Fibroblast of skin of left quadriceps (primary cell): Measurements from ENCODE around the gene PML.
"Not testable (repeated sequence)": the region's sequence is repeated elsewhere in the genome, so short reads cannot be mapped to it uniquely, and the experiment has no call there.

Experiments used
- DNase-seq, 2 experiments: peaks; one replicate each; pipeline ENCODE4 v3.0.0-alpha.2; 2013; ENCODE audit warnings: low read depth in 2 of 2

Gene PML

GRCh38 chr15:73957276-73957675, 37.2 kb upstream of the PML start:
- no peak for DNase-seq

- no peak for DNase-seq
Measured at GRCh38 chr15:73957785-73958184, 36.7 kb upstream of the PML start.

DNA sequence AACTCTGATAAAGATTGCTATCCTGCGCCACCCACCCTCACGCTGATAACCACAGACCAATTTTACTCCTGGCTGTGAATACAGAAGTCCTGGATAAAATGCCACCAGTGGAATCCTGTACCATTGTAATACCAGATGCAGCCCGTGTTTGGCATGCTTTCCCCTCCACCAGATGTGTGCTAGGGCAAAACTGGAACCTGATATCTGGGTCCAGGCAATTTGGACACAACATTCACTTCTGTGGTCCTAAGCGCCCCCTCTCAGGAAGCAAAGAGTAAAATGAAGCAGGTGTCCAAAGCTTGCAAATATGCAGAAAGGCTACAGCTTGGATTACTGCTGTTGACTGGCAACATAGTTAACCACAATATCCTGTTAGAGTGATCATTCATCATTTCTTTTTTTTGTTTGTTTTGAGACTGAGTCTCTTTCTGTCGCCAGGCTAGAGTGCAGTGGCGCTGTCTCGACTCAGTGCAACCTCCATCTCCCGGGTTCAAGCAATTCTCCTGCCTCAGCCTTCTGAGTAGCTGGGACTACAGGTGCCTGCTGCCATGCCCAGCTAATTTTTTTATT, 35.4 kb upstream of the PML start:
- no peak for DNase-seq

- DNase-seq, result no peak
Measured at GRCh38 chr15:73959801-73960200, 34.7 kb upstream of the PML start.

GRCh38 chr15:73960472-73961070, 33.9 kb upstream of the PML start:
- not testable (repeated sequence) for DNase-seq

DNA sequence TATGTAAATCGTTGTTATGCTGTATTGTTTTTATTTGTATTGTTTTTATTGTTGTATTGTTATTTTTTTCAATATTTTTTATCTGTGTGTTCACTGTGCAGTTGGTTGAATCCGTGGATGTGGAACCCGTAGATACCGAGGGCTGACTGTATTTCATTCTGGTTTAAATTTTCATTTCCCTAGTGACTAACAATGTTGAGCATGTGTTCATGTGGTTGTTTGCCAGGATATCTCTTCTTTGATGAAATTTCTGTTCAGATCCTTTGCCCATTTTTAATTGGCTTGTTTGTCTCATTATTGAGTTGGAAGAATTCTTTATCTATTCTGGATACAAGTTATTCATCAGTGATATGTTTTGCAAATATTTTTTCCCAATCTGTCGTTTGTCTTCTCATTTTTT, 32.1 kb upstream of the PML start:
- DNase-seq, result no peak

DNA sequence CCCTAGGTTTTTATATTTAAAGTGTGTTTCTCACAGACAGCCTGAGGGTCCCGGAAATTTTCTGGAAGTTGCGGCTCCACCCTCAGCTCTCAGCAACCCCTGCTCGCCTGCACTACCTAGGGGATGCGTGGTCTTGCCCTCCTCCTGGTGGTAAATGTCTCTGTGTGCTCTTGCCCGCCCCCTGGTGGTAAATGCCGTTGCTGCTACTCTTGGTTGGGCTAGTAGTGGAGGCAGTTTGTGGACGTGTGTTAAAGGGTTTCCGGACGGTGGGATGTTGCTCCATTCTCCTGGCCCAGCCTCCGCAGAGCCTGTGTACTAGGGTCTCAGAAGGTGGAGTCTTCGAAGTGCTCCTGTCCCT, 29.8 kb upstream of the PML start:
- DNase-seq, result peak; percentile 52 to 58

GRCh38 chr15:73965094-73965757, 29.3 kb upstream of the PML start:
- no peak for DNase-seq

DNA sequence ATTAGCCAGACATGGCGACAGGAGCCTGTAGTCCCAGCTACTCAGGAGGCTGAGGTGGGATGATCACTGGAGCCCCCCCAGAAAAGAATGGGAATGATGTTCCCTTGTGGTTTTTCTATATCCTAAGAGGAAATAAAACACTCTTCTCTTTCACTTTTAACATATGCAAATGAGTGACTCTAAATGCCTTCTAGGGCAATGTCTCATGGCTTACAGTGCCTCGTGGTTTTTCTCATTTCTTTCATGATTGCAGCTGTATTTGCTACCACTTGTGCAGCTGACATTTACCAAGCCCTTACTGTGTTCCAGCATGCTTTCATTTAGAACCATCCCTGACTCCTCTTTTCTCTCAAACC, 28.8 kb upstream of the PML start:
- no peak for DNase-seq

- no peak for DNase-seq
Measured at GRCh38 chr15:73968461-73968860, 26.1 kb upstream of the PML start.

GRCh38 chr15:73969151-73969759, 25.3 kb upstream of the PML start:
- DNase-seq, result no peak

DNA sequence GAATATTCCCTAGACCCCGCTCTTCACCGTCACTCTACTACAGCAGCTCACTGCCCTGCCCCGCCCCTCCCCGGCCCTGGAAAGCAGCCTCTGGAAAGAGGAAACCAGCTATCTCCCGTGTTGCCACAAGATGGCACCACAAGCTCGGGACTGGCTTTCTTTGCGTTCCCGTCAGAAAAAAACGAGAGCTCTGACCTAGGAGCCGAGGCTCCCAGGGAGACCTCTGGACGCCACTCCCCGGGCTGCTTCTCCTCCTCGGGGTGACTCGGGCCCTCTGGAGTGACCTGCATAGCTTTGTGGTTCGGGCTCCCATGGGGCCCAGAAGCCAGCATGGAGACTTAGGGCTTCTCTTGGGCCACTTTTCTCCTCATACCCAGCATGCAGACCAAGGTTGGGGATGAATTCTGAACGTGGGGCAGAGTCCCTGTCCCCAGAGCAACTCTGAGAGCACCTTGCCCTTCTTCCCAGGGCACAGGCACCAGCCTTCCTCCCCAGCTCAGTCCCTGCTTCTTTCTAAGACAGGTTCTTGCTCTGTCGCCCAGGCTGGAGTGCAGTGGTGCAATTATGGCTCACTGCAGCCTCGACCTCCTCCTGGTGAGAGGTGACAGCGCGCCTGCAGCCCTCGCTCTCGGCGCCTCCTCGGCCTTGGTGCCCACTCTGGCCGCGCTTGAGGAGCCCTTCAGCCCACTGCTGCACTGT, 21.4 kb upstream of the PML start:
- peak; percentile 67 to 70 for DNase-seq

GRCh38 chr15:73973683-73974200, 20.8 kb upstream of the PML start:
- DNase-seq, result not testable (repeated sequence)

- not testable (repeated sequence) for DNase-seq
Measured at GRCh38 chr15:73975440-73976125, 18.9 kb upstream of the PML start.

- DNase-seq, result no peak
Measured at GRCh38 chr15:73978896-73979295, 15.6 kb upstream of the PML start.

DNA sequence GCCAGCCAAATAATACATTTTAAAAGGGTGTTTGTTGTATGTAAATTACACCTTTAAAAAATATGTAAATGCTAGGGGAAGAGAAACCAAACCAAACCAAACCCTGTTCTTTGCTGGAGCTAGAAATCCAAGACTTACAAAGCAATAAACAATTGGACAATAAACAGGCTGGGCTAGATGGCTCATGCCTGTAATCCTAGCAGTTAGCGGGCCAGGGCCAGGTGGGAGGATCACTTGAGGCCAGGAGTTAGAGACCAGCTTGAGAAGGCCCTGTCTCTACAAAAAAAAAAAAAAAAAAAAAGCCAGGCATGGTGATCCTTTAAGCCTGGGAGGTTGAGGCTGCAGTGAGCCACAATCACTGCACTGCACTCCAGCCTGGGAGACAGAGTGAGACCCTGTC, 14.9 kb upstream of the PML start:
- no peak for DNase-seq

DNA sequence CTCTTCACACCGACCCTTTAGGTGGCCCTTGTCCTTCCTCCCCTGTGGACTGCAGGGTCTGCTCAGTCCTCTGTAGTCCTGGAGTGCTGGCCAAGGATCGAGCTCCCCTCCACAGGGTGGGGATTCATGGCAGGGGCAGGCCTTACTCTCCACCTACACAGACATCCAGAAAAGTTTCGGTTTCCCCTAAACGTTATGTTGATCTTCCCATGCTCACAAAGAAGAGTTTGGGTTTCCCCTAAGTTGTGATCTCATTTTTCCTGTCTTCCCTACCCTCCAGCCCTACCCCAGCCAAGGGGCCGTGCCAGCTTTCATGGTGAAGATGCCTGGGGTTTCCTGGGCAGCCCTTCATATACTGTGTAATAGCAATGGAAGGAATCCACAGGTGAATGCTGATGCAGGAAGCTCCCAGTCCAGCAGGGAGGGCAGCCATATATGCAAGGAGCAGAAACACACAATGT, 12.7 kb upstream of the PML start:
- DNase-seq, result no peak

DNA sequence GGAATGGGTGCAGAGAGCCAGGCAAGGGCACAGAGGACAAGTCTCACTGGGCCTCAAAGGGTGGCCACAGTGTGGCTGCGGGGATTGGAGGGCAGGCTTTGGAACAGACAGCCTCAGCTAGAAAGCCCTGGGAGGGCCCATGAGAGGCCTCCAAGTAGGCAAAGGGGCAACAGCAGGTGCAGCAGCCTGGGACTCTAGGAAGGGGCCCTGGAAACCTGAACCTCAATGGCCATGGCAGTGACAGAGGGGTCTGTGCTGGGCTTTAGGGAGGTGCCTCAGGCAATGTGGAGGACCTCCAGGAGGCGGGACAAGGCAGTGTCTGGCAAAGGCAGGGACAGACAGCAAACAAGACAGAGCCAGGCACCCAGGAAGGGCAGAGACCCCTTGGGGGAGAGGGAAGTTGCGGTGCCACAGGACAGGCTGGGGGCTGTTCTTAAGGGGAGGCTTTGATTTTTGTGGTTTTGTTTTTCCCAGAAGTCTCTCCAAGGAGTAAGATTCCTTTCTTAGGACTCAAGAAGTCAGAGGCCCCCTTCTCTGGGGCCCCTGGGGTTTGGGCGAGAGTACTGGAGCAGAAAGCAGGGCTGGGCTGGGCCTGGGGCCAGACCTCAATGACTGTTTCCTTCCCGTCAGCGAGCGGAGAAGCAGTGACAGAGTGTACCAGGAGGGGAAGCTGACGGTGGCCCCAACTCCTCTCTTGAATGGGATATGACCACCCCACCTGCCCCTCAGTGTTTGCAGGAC, 12.1 kb upstream of the PML start:
- DNase-seq, result peak; percentile 95

GRCh38 chr15:73983211-73983727, 11.2 kb upstream of the PML start:
- peak; percentile 53 for DNase-seq

GRCh38 chr15:73983773-73984172, 10.7 kb upstream of the PML start:
- no peak for DNase-seq
